Astrocyte (in vitro differentiated cells and primary cell): ENCODE measurements around the gene MMP7.

Experiments
- CTCF ChIP-seq: IDR thresholded peaks from 2 replicates; pipeline ENCODE4 v1.5.1; 2011; ENCODE audit warnings: low read depth, mild to moderate bottlenecking, inconsistent platforms, low read length, moderate library complexity; ENCODE audit not compliant: insufficient read depth
- EZH2 ChIP-seq: IDR thresholded peaks from 2 replicates; pipeline ENCODE4 v1.6.1; 2012; ENCODE audit warnings: mild to moderate bottlenecking, low read length, inconsistent platforms; ENCODE audit not compliant: insufficient read depth

- no peak for TF ChIP-seq EZH2
- TF ChIP-seq CTCF, result no peak
Measured at GRCh38 chr11:102493524-102493923, 37.0 kb downstream of the MMP7 start.
